GM18909 (cell line): ENCODE measurements around the gene EPM2A.
A peak's percentile ranks its signal among the peaks of the same experiment; 100 is the strongest.
"Not testable (repeated sequence)": the region's sequence is repeated elsewhere in the genome, so short reads cannot be mapped to it uniquely, and the experiment has no call there.

Source experiments
- ATAC-seq: cut with Tn5 transposase; IDR thresholded peaks from one replicate; pipeline ENCODE4 v1.9.1; 2021; ENCODE audit warnings: mild to moderate bottlenecking; ENCODE audit not compliant: unreplicated experiment, poor library complexity

The EPM2A gene

GRCh38 chr6:145735356-145736165 lies at the start of gene EPM2A:
Gene EPM2A, minus strand, starts transcription at chr6:145735520. Its CDS starts 22 bp downstream, at chr6:145735498.
- peak; percentile 76 for ATAC-seq

- ATAC-seq = peak; percentile 90
Measured at GRCh38 chr6:145784683-145785082, 49.4 kb upstream of the EPM2A start.

- ATAC-seq = no peak
Measured at GRCh38 chr6:145783796-145784195, 48.5 kb upstream of the EPM2A start.

- ATAC-seq = no peak
Measured at GRCh38 chr6:145772846-145773245, 37.5 kb upstream of the EPM2A start.

- no peak for ATAC-seq
Measured at GRCh38 chr6:145765449-145765848, 30.1 kb upstream of the EPM2A start.

GRCh38 chr6:145763742-145764141 lies 28.4 kb upstream of the EPM2A start:
- no peak for ATAC-seq

GRCh38 chr6:145761584-145761983 lies 26.3 kb upstream of the EPM2A start:
- peak; percentile 88 for ATAC-seq

- no peak for ATAC-seq
Measured at GRCh38 chr6:145758113-145758512, 22.8 kb upstream of the EPM2A start.

- no peak for ATAC-seq
Measured at GRCh38 chr6:145756170-145756662, 20.9 kb upstream of the EPM2A start.

GRCh38 chr6:145755682-145756081 lies 20.4 kb upstream of the EPM2A start:
- ATAC-seq = no peak

- no peak for ATAC-seq
Measured at GRCh38 chr6:145752638-145753037, 17.3 kb upstream of the EPM2A start.

GRCh38 chr6:145749632-145750031 lies 14.3 kb upstream of the EPM2A start:
- ATAC-seq = no peak

GRCh38 chr6:145745861-145746260 lies 10.5 kb upstream of the EPM2A start:
- ATAC-seq = no peak

- no peak for ATAC-seq
Measured at GRCh38 chr6:145744619-145745018, 9.3 kb upstream of the EPM2A start.

GRCh38 chr6:145743332-145743731 lies 8.0 kb upstream of the EPM2A start:
- no peak for ATAC-seq

- not testable (repeated sequence) for ATAC-seq
Measured at GRCh38 chr6:145742472-145742871, 7.2 kb upstream of the EPM2A start.

GRCh38 chr6:145739685-145740084 lies 4.4 kb upstream of the EPM2A start:
- ATAC-seq = not testable (repeated sequence)

GRCh38 chr6:145738265-145738664 lies 2.9 kb upstream of the EPM2A start:
- no peak for ATAC-seq

- no peak for ATAC-seq
Measured at GRCh38 chr6:145736661-145737144, 1.4 kb upstream of the EPM2A start.

- peak; percentile 73 for ATAC-seq
Measured at GRCh38 chr6:145734486-145735355, 599 bp downstream of the EPM2A start.

- ATAC-seq = no peak
Measured at GRCh38 chr6:145733810-145734209, 1.5 kb downstream of the EPM2A start.
